ENCODE measurements around the gene XYLT1.

- TF ChIP-seq CTCF (conservative IDR thresholded peaks at IDR 0.05; ENCODE audit: low read length) (no peak), EZH2phosphoT487 (IDR thresholded peaks at IDR 0.05; ENCODE audit: borderline replicate concordance) (no peak)
Measured at GRCh38 chr16:17278988-17279387, 191.8 kb downstream of the XYLT1 start.

Measured in Loucy (cell line).